Common myeloid progenitor, CD34-positive (primary cell): ENCODE results near the gene RPL39L.
"Not testable (repeated sequence)": the region's sequence is repeated elsewhere in the genome, so short reads cannot be mapped to it uniquely, and the experiment has no call there.

ENCODE experiments used
- CTCF ChIA-PET: fragments of 350-600 bp; sonication (Branson Sonifier 250); formaldehyde crosslinking; loops from one replicate; lab custom pipeline; 2021; ENCODE audit warnings: antibody characterized with exemption; lab: Charles Lee
- POLR2A ChIA-PET: fragments of 350-600 bp; sonication (Branson Sonifier 250); formaldehyde crosslinking; loops from one replicate; lab custom pipeline; 2021; ENCODE audit warnings: antibody characterized with exemption; lab: Charles Lee
- DNase-seq, 3 donors: peaks; one replicate each; pipeline versions ENCODE4 v3.0.0 to v3.0.0-alpha.2; 2013
- H3K27ac ChIP-seq, 2 experiments: 1 replicate in 1 of 2; 2 replicates in 1 of 2; pipeline ENCODE4 v1.7.0; 2013; ENCODE audit warnings: inconsistent platforms in 2 of 2, low read length in 2 of 2, mild to moderate bottlenecking in 2 of 2, low read depth in 1 of 2, moderate library complexity in 1 of 2; ENCODE audit not compliant: severe bottlenecking in 2 of 2, insufficient read depth in 1 of 2, poor library complexity in 1 of 2
- H3K27me3 ChIP-seq, 5 experiments: replicated peaks in 2 of 5; 1 replicate in 3 of 5; 2 replicates in 2 of 5; pipeline versions ENCODE4 v1.6.1 to v1.7.0; 2013; ENCODE audit warnings: low read length in 4 of 5, mild to moderate bottlenecking in 2 of 5, moderate library complexity in 2 of 5, inconsistent platforms in 1 of 5; ENCODE audit not compliant: insufficient read depth in 5 of 5, control insufficient read depth in 4 of 5
- H3K36me3 ChIP-seq, 4 experiments: 1 replicate in 2 of 4; 2 replicates in 2 of 4; pipeline versions ENCODE4 v1.6.1 to v1.7.0; 2013; ENCODE audit warnings: low read length in 3 of 4, control low read depth in 1 of 4, mild to moderate bottlenecking in 1 of 4; ENCODE audit not compliant: control insufficient read depth in 4 of 4, insufficient read depth in 4 of 4
- H3K4me1 ChIP-seq, 4 experiments: 1 replicate in 3 of 4; 2 replicates in 1 of 4; pipeline versions ENCODE4 v1.6.1 to v1.7.1; 2013; ENCODE audit warnings: low read length in 3 of 4, mild to moderate bottlenecking in 3 of 4, control low read depth in 1 of 4, inconsistent platforms in 1 of 4, moderate library complexity in 1 of 4; ENCODE audit not compliant: control insufficient read depth in 4 of 4, insufficient read depth in 4 of 4; ENCODE audit errors: control extremely low read depth in 1 of 4
- H3K4me3 ChIP-seq, 7 experiments: 1 replicate in 4 of 7; 2 replicates in 3 of 7; pipeline versions ENCODE4 v1.5.1 to v1.7.0; 2013; ENCODE audit warnings: mild to moderate bottlenecking in 7 of 7, low read length in 6 of 7, moderate library complexity in 6 of 7, inconsistent platforms in 2 of 7, low read depth in 2 of 7, control low read depth in 1 of 7; ENCODE audit not compliant: insufficient read depth in 4 of 7, control insufficient read depth in 1 of 7; ENCODE audit errors: extremely low read depth in 1 of 7
- H3K9me3 ChIP-seq, 5 experiments: 1 replicate in 4 of 5; 2 replicates in 1 of 5; pipeline versions ENCODE4 v1.6.1 to v1.7.1; 2013; ENCODE audit warnings: low read length in 4 of 5, mild to moderate bottlenecking in 2 of 5, inconsistent platforms in 1 of 5, low read depth in 1 of 5, moderate library complexity in 1 of 5; ENCODE audit not compliant: control insufficient read depth in 4 of 5, insufficient read depth in 2 of 5; ENCODE audit errors: control extremely low read depth in 1 of 5
- WGBS: methylation state at CpG from one replicate; pipeline ENCODE4 v1.1.5; 2013; ENCODE audit not compliant: insufficient coverage; 5-methylcytosine and 5-hydroxymethylcytosine counted together

The RPL39L gene

GRCh38 chr3:187183210-187183862, 44.0 kb upstream of the RPL39L start:
- Histone ChIP-seq H3K27ac (no peak overlapping the region), H3K4me3 (no peak overlapping the region), H3K27me3 (peaks cover 0 to 3% (median 0%) of the 10 kb centered on the region in 5 experiments), H3K36me3 (no peaks in the 10 kb centered on the region), H3K9me3 (no peaks in the 10 kb centered on the region), H3K4me1 (no peaks in the 10 kb centered on the region)
- ChIA-PET POLR2A (no interaction called here), CTCF (no interaction called here)
- 75% methylated on average over 4 of the region's 7 CpGs for WGBS
- peak in 1 of 3 donors; percentile 10 for DNase-seq

GRCh38 chr3:187181454-187182170, 42.3 kb upstream of the RPL39L start:
- ChIA-PET CTCF (no interaction called here), POLR2A (no interaction called here)
- Histone ChIP-seq H3K4me1 (no peaks in the 10 kb centered on the region), H3K4me3 (no peak overlapping the region), H3K9me3 (no peaks in the 10 kb centered on the region), H3K36me3 (no peaks in the 10 kb centered on the region), H3K27ac (no peak overlapping the region), H3K27me3 (no peaks in the 10 kb centered on the region)
- WGBS, result 100% methylated on average over 1 of the region's 7 CpGs
- no peak for DNase-seq

GRCh38 chr3:187172929-187173328, 33.6 kb upstream of the RPL39L start:
- H3K4me1 ChIP-seq, result peaks cover 0 to 2% (median 0%) of the 10 kb centered on the region in 4 experiments

GRCh38 chr3:187170911-187171310, 31.6 kb upstream of the RPL39L start:
- not testable (repeated sequence) for H3K36me3 ChIP-seq, H3K4me3 ChIP-seq, H3K9me3 ChIP-seq, DNase-seq, H3K27ac ChIP-seq, H3K27me3 ChIP-seq, H3K4me1 ChIP-seq
- ChIA-PET CTCF (interaction anchor here (0.9 kb wide), 1 partner anchor 58 kb away, joined by 3 read pairs; no protein-coding TSS in a partner anchor), POLR2A (interaction anchor here (0.6 kb wide), 1 partner anchor 587 kb away, joined by 3 read pairs; no protein-coding TSS in a partner anchor)
- no CpG with 5 or more reads among the region's 5 CpGs for WGBS

More at GRCh38 chr3:187172929-187173328, 33.6 kb upstream of the RPL39L start:
- Histone ChIP-seq H3K9me3 (no peaks in the 10 kb centered on the region), H3K27ac (no peak overlapping the region), H3K27me3 (no peaks in the 10 kb centered on the region), H3K4me3 (no peak overlapping the region), H3K36me3 (no peaks in the 10 kb centered on the region)
- DNase-seq, result no peak
- ChIA-PET POLR2A (no interaction called here), CTCF (no interaction called here)
- WGBS, result 100% methylated on average over 2 of the region's 2 CpGs

- Histone ChIP-seq H3K4me1 (peaks cover 0 to 2% (median 0%) of the 10 kb centered on the region in 4 experiments), H3K27ac (no peak overlapping the region), H3K27me3 (no peaks in the 10 kb centered on the region), H3K9me3 (no peaks in the 10 kb centered on the region), H3K36me3 (no peaks in the 10 kb centered on the region), H3K4me3 (no peak overlapping the region)
- DNase-seq, result no peak
- no CpG with 5 or more reads among the region's 2 CpGs for WGBS
- ChIA-PET CTCF (interaction anchor here (1.2 to 1.6 kb wide), 2 partner anchors 19 to 320 kb away, joined by 4 to 5 read pairs; no protein-coding TSS in a partner anchor), POLR2A (no interaction called here)
These were observed 30.1 kb upstream of the RPL39L start for GRCh38 chr3:187169231-187169960.

GRCh38 chr3:187167777-187168176, 28.5 kb upstream of the RPL39L start:
- no peak overlapping the region for H3K27ac ChIP-seq
- H3K36me3 ChIP-seq, result no peaks in the 10 kb centered on the region
- ChIA-PET POLR2A (interaction anchor here (0.6 kb wide), 1 partner anchor 318 kb away, joined by 3 read pairs; no protein-coding TSS in a partner anchor), CTCF (interaction anchor here (1.0 to 6.4 kb wide), 4 partner anchors 55 to 238 kb away, joined by 3 to 110 read pairs (median 4); no protein-coding TSS in a partner anchor)
- no peak overlapping the region for H3K4me3 ChIP-seq
- no peak for DNase-seq
- WGBS, result 87% methylated on average over 2 of the region's 5 CpGs
- no peaks in the 10 kb centered on the region for H3K27me3 ChIP-seq
- peaks cover 0 to 2% (median 0%) of the 10 kb centered on the region in 4 experiments for H3K4me1 ChIP-seq
- no peaks in the 10 kb centered on the region for H3K9me3 ChIP-seq
